Measurements from ENCODE around the gene PPP6R2. TPM values are rescaled to one million over a fixed set of nuclear protein-coding genes. Genes with fewer than 3 reads are reported as not detected.

The PPP6R2 gene
- total and polyA plus RNA-seq, 2 of the 4 experiments (the other 2 are of a cell fraction): 49.2 to 51.6 TPM

DNA sequence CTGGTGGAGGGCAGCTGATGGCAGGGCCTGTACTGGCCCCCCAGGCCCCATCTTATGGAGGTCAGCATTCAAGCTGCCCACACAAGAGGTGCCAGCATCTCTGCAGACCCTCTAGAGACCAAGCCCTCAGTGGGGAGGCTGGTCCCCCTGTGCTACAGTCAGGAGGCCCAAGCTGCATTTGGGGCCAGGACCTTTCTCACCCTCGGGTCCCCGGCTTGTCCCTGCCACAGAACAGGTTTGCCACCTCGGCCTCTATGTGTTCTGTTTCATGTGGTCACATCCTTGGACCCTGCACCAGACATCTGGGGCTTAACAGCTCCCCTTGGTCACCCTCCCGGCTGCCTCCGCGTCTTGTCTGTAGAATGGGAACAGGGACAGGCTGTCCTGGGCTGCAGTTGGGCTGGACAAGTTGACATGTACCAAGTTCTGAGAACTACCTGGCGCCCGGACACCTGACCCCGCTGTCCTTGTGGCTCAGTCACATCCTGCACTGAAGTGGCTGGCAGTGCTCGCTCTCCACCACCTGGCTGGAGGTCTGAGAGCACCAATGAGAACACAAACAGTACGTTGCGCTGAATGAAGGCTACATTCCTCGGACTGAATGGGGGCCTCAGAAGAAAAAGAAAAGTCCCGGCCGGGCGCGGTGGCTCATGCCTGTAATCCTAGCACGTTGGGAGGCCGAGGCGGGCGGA lies 33.0 kb upstream of the PPP6R2 start:
- CTCF ChIA-PET: no interaction called here
- BruUV-seq (replicated peaks): no TSS peak

More for the DNA sequence above, 33.0 kb upstream of the PPP6R2 start:
- DNase-seq (no peak), ATAC-seq (ENCODE audit: low read depth) (no peak)
- H3K27me3 ChIP-seq (ENCODE audit: control insufficient read depth, insufficient read depth, low read length): no peaks in the 10 kb centered on the region
- peaks cover 9% of the 10 kb centered on the region; the same call in 1 of the 2 replicates for H3K9me1 ChIP-seq (ENCODE audit: insufficient read depth, low read length)
- no peak overlapping the region for H3K27ac ChIP-seq (ENCODE audit: insufficient read depth, low read length)
- 92% methylated on average over 10 of the region's 21 CpGs; no CpG with 5 or more reads in 1 of the 2 experiments for WGBS, 2 experiments (ENCODE audit: extremely low coverage in 2 of 2, insufficient read length in 1 of 2)
- no peak overlapping the region for H2BK20ac ChIP-seq (ENCODE audit: low read depth, low read length)
- no peak overlapping the region for H3K14ac ChIP-seq (replicated peaks; ENCODE audit: low read depth, low read length)
- H3K9me3 ChIP-seq (ENCODE audit: control insufficient read depth, insufficient read depth, low read length): no peaks in the 10 kb centered on the region
- H3K4me3 ChIP-seq (ENCODE audit: insufficient read depth, low read depth, low read length): no peak overlapping the region
- peaks cover 0 to 21% of the 10 kb centered on the region in 2 experiments; a peak in 1 of 4 replicates for H3K79me1 ChIP-seq (ENCODE audit: low read depth in 1 of 2, low read length in 2 of 2)
- no peak overlapping the region for H3K4ac ChIP-seq (ENCODE audit: low read depth, low read length)
- H2BK120ac ChIP-seq (ENCODE audit: low read depth, low read length): no peak overlapping the region
- no peak overlapping the region for H4K8ac ChIP-seq (ENCODE audit: low read depth in 2 of 2, low read length in 2 of 2)
- no peak overlapping the region for H2AK5ac ChIP-seq (ENCODE audit: low read depth, low read length)
- H2AFZ ChIP-seq (replicated peaks; ENCODE audit: low read length, poor library complexity): no peak overlapping the region
- no peak overlapping the region; the same call in 1 of the 2 replicates for H4K91ac ChIP-seq (ENCODE audit: insufficient read depth, low read depth, low read length)
- H3K18ac ChIP-seq (ENCODE audit: low read depth, low read length): no peak overlapping the region
- intact Hi-C loops (cut with micrococcal nuclease) (no loop called here), dilution Hi-C loops (cut with HindIII; ENCODE audit: low sequenced_read_pairs, unreplicated experiment) (no loop called here), in situ Hi-C loops (cut with MboI; ENCODE audit: low sequenced_read_pairs) (no loop called here)
- no peak overlapping the region for H4K5ac ChIP-seq (ENCODE audit: low read depth, low read length)
- no peak overlapping the region for H3K4me2 ChIP-seq (ENCODE audit: low read depth, low read length)
- H2AK9ac ChIP-seq (replicated peaks; ENCODE audit: low read depth, low read length, poor library complexity): peak overlapping the region; percentile 65
- TF ChIP-seq MXI1 (IDR thresholded peaks at IDR 0.05; ENCODE audit: borderline replicate concordance, low read depth, low read length) (no peak), FOS (IDR thresholded peaks at IDR 0.05; ENCODE audit: low read depth, low read length) (no peak)
- no peak overlapping the region for H3K9ac ChIP-seq (ENCODE audit: low read depth, low read length)
- H4K20me1 ChIP-seq (ENCODE audit: insufficient read depth, low read length): peaks cover 11% of the 10 kb centered on the region
- H3K4me1 ChIP-seq (ENCODE audit: control insufficient read depth, insufficient read depth, low read length): peaks cover 17% of the 10 kb centered on the region
- H3K36me3 ChIP-seq (ENCODE audit: control insufficient read depth, insufficient read depth, low read length): peaks cover 2% of the 10 kb centered on the region; the same call in 1 of the 2 replicates
- H3K56ac ChIP-seq (ENCODE audit: extremely low read depth, insufficient read depth, low read length): no peak overlapping the region
- no peak overlapping the region; the same call in 1 of the 2 replicates for H3K23ac ChIP-seq (ENCODE audit: low read depth, low read length)
- H2BK15ac ChIP-seq (ENCODE audit: low read depth, low read length): no peak overlapping the region
- POLR2A ChIA-PET (ENCODE audit: unreplicated experiment): interaction anchor here (0.5 kb wide), 1 partner anchor 17 kb away, joined by 5 read pairs; no protein-coding TSS in a partner anchor
- no peak overlapping the region for H2BK5ac ChIP-seq (ENCODE audit: low read depth, low read length, poor library complexity, severe bottlenecking)
